Astrocyte of the spinal cord (primary cell): ENCODE results near the gene ANKRD37.

Experiments
- DNase-seq: peaks from one replicate; pipeline ENCODE4 v3.0.0; 2011; ENCODE audit warnings: low read depth, low spot score
- H3K4me3 ChIP-seq: 2 replicates; pipeline ENCODE4 v1.5.1; 2011; ENCODE audit warnings: low read depth, mild to moderate bottlenecking, low read length, moderate library complexity
- CTCF ChIP-seq: IDR thresholded peaks from 2 replicates; pipeline ENCODE4 v1.5.1; 2012; ENCODE audit warnings: low read depth, mild to moderate bottlenecking, low read length, inconsistent platforms
- in situ Hi-C: cut with HindIII; loops from 2 replicates; pipeline ENCODE4 v1.10.0; 2017; ENCODE audit warnings: low sequenced_read_pairs

Gene ANKRD37

GRCh38 chr4:185395238-185395955 is 1.2 kb upstream of the ANKRD37 start, which contains the start of gene LRP2BP:
LRP2BP (minus strand) TSS chr4:185395924; CDS start chr4:185378186, 17,738 bp downstream.
- TF ChIP-seq CTCF, result no peak
- in situ Hi-C loops, result no loop called here
- no peak for DNase-seq

GRCh38 chr4:185395956-185396723 is 501 bp upstream of the ANKRD37 start:
- no peak for TF ChIP-seq CTCF
- in situ Hi-C loops, result no loop called here

More at GRCh38 chr4:185395238-185395955, 1.2 kb upstream of the ANKRD37 start, which contains the start of gene LRP2BP:
- peak within 1 kb of the TSS; percentile 73 for H3K4me3 ChIP-seq

GRCh38 chr4:185398618-185399017 is 2.0 kb downstream of the ANKRD37 start:
- H3K4me3 ChIP-seq, result no peak overlapping the region
- no peak for DNase-seq
- in situ Hi-C loops, result no loop called here
- TF ChIP-seq CTCF, result no peak

More at GRCh38 chr4:185395956-185396723, 501 bp upstream of the ANKRD37 start:
- H3K4me3 ChIP-seq, result peak overlapping the region; percentile 73
- peak; percentile 99 for DNase-seq

- in situ Hi-C loops, result no loop called here
- no peak for DNase-seq
Observed at GRCh38 chr4:185399466-185399865, 2.8 kb downstream of the ANKRD37 start.

GRCh38 chr4:185404031-185404430 is 7.4 kb downstream of the ANKRD37 start:
- in situ Hi-C loops, result no loop called here
- no peak for TF ChIP-seq CTCF
- DNase-seq, result no peak
- H3K4me3 ChIP-seq, result no peak overlapping the region

More at GRCh38 chr4:185399466-185399865, 2.8 kb downstream of the ANKRD37 start:
- no peak overlapping the region for H3K4me3 ChIP-seq
- no peak for TF ChIP-seq CTCF

- in situ Hi-C loops, result no loop called here
- no peak for TF ChIP-seq CTCF
- no peak overlapping the region for H3K4me3 ChIP-seq
- DNase-seq, result no peak
Observed at GRCh38 chr4:185405296-185405999, 8.8 kb downstream of the ANKRD37 start.
